Central memory CD8-positive, alpha-beta T cell (primary cell): ENCODE measurements around the gene FBXW7.

Experiments
- ATAC-seq: fragments of 150-1000 bp; cut with Tn5 transposase; replicated peaks from 2 replicates; pipeline ENCODE4 v1.10.0; 2022; ENCODE audit warnings: mild to moderate bottlenecking, moderate FRiP score, moderate number of reproducible peaks; ENCODE audit not compliant: poor library complexity, severe bottlenecking; ENCODE audit errors: extremely low read depth
- DNase-seq, 2 donors: peaks; one replicate each; pipeline ENCODE4 v3.0.0; 2021; ENCODE audit warnings: low spot score in 2 of 2
- H3K27ac Mint-ChIP-seq: one replicate; pipeline ENCODE4 v1.8.0; 2022; ENCODE audit warnings: low read depth, mild to moderate bottlenecking, moderate library complexity, mixed read lengths
- H3K27me3 Mint-ChIP-seq: one replicate; pipeline ENCODE4 v1.8.0; 2022; ENCODE audit warnings: mixed read lengths
- H3K36me3 Mint-ChIP-seq: one replicate; pipeline ENCODE4 v1.8.0; 2022; ENCODE audit warnings: mild to moderate bottlenecking, moderate library complexity, mixed read lengths; ENCODE audit not compliant: insufficient read depth
- H3K4me1 Mint-ChIP-seq: one replicate; pipeline ENCODE4 v1.8.0; 2022; ENCODE audit warnings: mixed read lengths
- H3K4me3 Mint-ChIP-seq: one replicate; pipeline ENCODE4 v1.8.0; 2022; ENCODE audit warnings: mild to moderate bottlenecking, moderate library complexity, mixed read lengths
- H3K9me3 Mint-ChIP-seq: one replicate; pipeline ENCODE4 v1.8.0; 2022; ENCODE audit warnings: mixed read lengths

FBXW7 gene

GRCh38 chr4:152478461-152479237, 57.2 kb downstream of the FBXW7 start:
- Mint-ChIP-seq H3K4me3 (no peak overlapping the region), H3K27ac (no peak overlapping the region), H3K36me3 (peaks cover 11% of the 10 kb centered on the region), H3K9me3 (no peaks in the 10 kb centered on the region), H3K27me3 (no peaks in the 10 kb centered on the region), H3K4me1 (peaks cover 57% of the 10 kb centered on the region)
- DNase-seq, result no peak
- no peak for ATAC-seq

- no peak for ATAC-seq
- H3K4me3 Mint-ChIP-seq, result no peak overlapping the region
- H3K27me3 Mint-ChIP-seq, result no peaks in the 10 kb centered on the region
These were observed 59.1 kb downstream of the FBXW7 start for GRCh38 chr4:152476796-152477195.

GRCh38 chr4:152471251-152471792, 64.6 kb downstream of the FBXW7 start:
- Mint-ChIP-seq H3K4me3 (no peak overlapping the region), H3K27ac (no peak overlapping the region), H3K4me1 (peaks cover 15% of the 10 kb centered on the region), H3K36me3 (peaks cover 1% of the 10 kb centered on the region), H3K27me3 (no peaks in the 10 kb centered on the region), H3K9me3 (no peaks in the 10 kb centered on the region)
- no peak for DNase-seq
- no peak for ATAC-seq

More at GRCh38 chr4:152476796-152477195, 59.1 kb downstream of the FBXW7 start:
- Mint-ChIP-seq H3K4me1 (peaks cover 54% of the 10 kb centered on the region), H3K27ac (no peak overlapping the region), H3K36me3 (peaks cover 11% of the 10 kb centered on the region), H3K9me3 (no peaks in the 10 kb centered on the region)
- no peak for DNase-seq

- H3K9me3 Mint-ChIP-seq, result no peaks in the 10 kb centered on the region
- peaks cover 19% of the 10 kb centered on the region for H3K4me1 Mint-ChIP-seq
- H3K27me3 Mint-ChIP-seq, result no peaks in the 10 kb centered on the region
- no peak for DNase-seq
- H3K27ac Mint-ChIP-seq, result no peak overlapping the region
- no peak overlapping the region for H3K4me3 Mint-ChIP-seq
- H3K36me3 Mint-ChIP-seq, result peaks cover 1% of the 10 kb centered on the region
- ATAC-seq, result no peak
These were observed 67.5 kb downstream of the FBXW7 start for GRCh38 chr4:152468408-152468807.

GRCh38 chr4:152467101-152467500, 68.8 kb downstream of the FBXW7 start:
- H3K27ac Mint-ChIP-seq, result peak overlapping the region; percentile 12

GRCh38 chr4:152464030-152464823, 71.7 kb downstream of the FBXW7 start:
- H3K27ac Mint-ChIP-seq, result peak overlapping the region; percentile 5
- no peak overlapping the region for H3K4me3 Mint-ChIP-seq
- ATAC-seq, result no peak
- no peak for DNase-seq
- H3K27me3 Mint-ChIP-seq, result no peaks in the 10 kb centered on the region
- H3K4me1 Mint-ChIP-seq, result peaks cover 49% of the 10 kb centered on the region
- no peaks in the 10 kb centered on the region for H3K9me3 Mint-ChIP-seq
- H3K36me3 Mint-ChIP-seq, result peaks cover 5% of the 10 kb centered on the region

More at GRCh38 chr4:152467101-152467500, 68.8 kb downstream of the FBXW7 start:
- H3K9me3 Mint-ChIP-seq, result no peaks in the 10 kb centered on the region
- H3K27me3 Mint-ChIP-seq, result no peaks in the 10 kb centered on the region
- ATAC-seq, result no peak
- H3K4me1 Mint-ChIP-seq, result peaks cover 32% of the 10 kb centered on the region
- H3K36me3 Mint-ChIP-seq, result peaks cover 4% of the 10 kb centered on the region
- H3K4me3 Mint-ChIP-seq, result no peak overlapping the region
- DNase-seq, result no peak

- H3K9me3 Mint-ChIP-seq, result no peaks in the 10 kb centered on the region
- peaks cover 55% of the 10 kb centered on the region for H3K4me1 Mint-ChIP-seq
- H3K4me3 Mint-ChIP-seq, result no peak overlapping the region
- ATAC-seq (no peak), DNase-seq (no peak)
- peaks cover 7% of the 10 kb centered on the region for H3K36me3 Mint-ChIP-seq
- peak overlapping the region; percentile 5 for H3K27ac Mint-ChIP-seq
- H3K27me3 Mint-ChIP-seq, result no peaks in the 10 kb centered on the region
These were observed 72.3 kb downstream of the FBXW7 start for GRCh38 chr4:152463562-152463961.

- peaks cover 61% of the 10 kb centered on the region for H3K4me1 Mint-ChIP-seq
- H3K4me3 Mint-ChIP-seq, result no peak overlapping the region
- H3K36me3 Mint-ChIP-seq, result peaks cover 7% of the 10 kb centered on the region
- no peaks in the 10 kb centered on the region for H3K9me3 Mint-ChIP-seq
- no peak for DNase-seq
- H3K27me3 Mint-ChIP-seq, result no peaks in the 10 kb centered on the region
- ATAC-seq, result no peak
- no peak overlapping the region for H3K27ac Mint-ChIP-seq
These were observed 73.2 kb downstream of the FBXW7 start for GRCh38 chr4:152462695-152463094.

- H3K4me3 Mint-ChIP-seq, result no peak overlapping the region
- H3K36me3 Mint-ChIP-seq, result peaks cover 7% of the 10 kb centered on the region
- H3K27ac Mint-ChIP-seq, result no peak overlapping the region
- H3K4me1 Mint-ChIP-seq, result peaks cover 63% of the 10 kb centered on the region
- ATAC-seq, result no peak
- no peaks in the 10 kb centered on the region for H3K27me3 Mint-ChIP-seq
- no peaks in the 10 kb centered on the region for H3K9me3 Mint-ChIP-seq
- DNase-seq, result no peak
These were observed 73.8 kb downstream of the FBXW7 start for GRCh38 chr4:152462047-152462446.

GRCh38 chr4:152460488-152460887, 75.4 kb downstream of the FBXW7 start:
- ATAC-seq (no peak), DNase-seq (no peak)
- Mint-ChIP-seq H3K36me3 (peaks cover 8% of the 10 kb centered on the region), H3K27ac (no peak overlapping the region), H3K9me3 (no peaks in the 10 kb centered on the region), H3K4me1 (peaks cover 72% of the 10 kb centered on the region), H3K4me3 (no peak overlapping the region), H3K27me3 (no peaks in the 10 kb centered on the region)

- Mint-ChIP-seq H3K9me3 (no peaks in the 10 kb centered on the region), H3K36me3 (peaks cover 8% of the 10 kb centered on the region), H3K27me3 (no peaks in the 10 kb centered on the region), H3K4me3 (peak overlapping the region; percentile 34), H3K27ac (peak overlapping the region; percentile 76), H3K4me1 (peaks cover 75% of the 10 kb centered on the region)
- ATAC-seq (peak; percentile 16), DNase-seq (no peak)
These were observed 76.6 kb downstream of the FBXW7 start for GRCh38 chr4:152459326-152459725.

GRCh38 chr4:152458801-152459302, 77.0 kb downstream of the FBXW7 start:
- Mint-ChIP-seq H3K27me3 (no peaks in the 10 kb centered on the region), H3K4me1 (peaks cover 75% of the 10 kb centered on the region), H3K27ac (peak overlapping the region; percentile 76), H3K9me3 (no peaks in the 10 kb centered on the region), H3K36me3 (peaks cover 10% of the 10 kb centered on the region), H3K4me3 (peak overlapping the region; percentile 34)
- peak; percentile 72 for ATAC-seq
- no peak for DNase-seq
